ENCODE results near the gene HUNK.

DNA sequence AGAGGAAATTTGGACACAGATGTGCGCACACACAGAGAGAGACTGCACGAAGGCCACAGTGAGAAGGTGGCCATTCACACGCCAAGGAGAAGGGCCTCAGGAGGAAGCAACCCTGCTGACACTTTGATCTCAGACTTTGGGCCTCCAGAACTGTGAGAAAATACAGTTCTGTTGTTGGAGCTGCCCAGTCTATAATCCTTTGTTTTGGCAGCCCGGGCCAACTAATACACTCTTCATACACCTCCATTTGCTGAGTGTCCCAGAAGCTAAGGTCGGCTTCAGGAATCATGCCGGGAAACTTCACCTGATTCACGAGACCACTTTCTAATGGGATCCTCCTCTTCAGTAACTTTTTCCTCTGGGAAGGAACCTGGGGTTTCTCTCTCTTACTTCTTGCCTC is 23.2 kb downstream of the HUNK start:
- TF ChIP-seq POLR2A (IDR thresholded peaks at IDR 0.05; ENCODE audit: low read depth) = no peak
- TF ChIP-seq, protein P1, sequence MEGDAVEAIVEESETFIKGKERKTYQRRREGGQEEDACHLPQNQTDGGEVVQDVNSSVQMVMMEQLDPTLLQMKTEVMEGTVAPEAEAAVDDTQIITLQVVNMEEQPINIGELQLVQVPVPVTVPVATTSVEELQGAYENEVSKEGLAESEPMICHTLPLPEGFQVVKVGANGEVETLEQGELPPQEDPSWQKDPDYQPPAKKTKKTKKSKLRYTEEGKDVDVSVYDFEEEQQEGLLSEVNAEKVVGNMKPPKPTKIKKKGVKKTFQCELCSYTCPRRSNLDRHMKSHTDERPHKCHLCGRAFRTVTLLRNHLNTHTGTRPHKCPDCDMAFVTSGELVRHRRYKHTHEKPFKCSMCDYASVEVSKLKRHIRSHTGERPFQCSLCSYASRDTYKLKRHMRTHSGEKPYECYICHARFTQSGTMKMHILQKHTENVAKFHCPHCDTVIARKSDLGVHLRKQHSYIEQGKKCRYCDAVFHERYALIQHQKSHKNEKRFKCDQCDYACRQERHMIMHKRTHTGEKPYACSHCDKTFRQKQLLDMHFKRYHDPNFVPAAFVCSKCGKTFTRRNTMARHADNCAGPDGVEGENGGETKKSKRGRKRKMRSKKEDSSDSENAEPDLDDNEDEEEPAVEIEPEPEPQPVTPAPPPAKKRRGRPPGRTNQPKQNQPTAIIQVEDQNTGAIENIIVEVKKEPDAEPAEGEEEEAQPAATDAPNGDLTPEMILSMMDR (IDR thresholded peaks at IDR 0.05) = no peak
- no peak for TF ChIP-seq POLR2AphosphoS5 (IDR thresholded peaks at IDR 0.05)
